NCI-H1092 (cell line): ENCODE results near the gene XPOT.

Experiments
- DNase-seq: peaks from one replicate; lab custom pipeline; 2025; lab: John Stamatoyannopoulos, UW

Gene XPOT

GRCh38 chr12:64469455-64470142, 65.4 kb downstream of the XPOT start:
- DNase-seq = no peak

GRCh38 chr12:64470495-64470894, 66.3 kb downstream of the XPOT start:
- DNase-seq = no peak

GRCh38 chr12:64473176-64473575, 69.0 kb downstream of the XPOT start:
- DNase-seq = no peak

- DNase-seq = no peak
These were observed 71.3 kb downstream of the XPOT start for GRCh38 chr12:64475518-64475917.

GRCh38 chr12:64476844-64477243, 72.7 kb downstream of the XPOT start:
- DNase-seq = no peak

- no peak for DNase-seq
These were observed 74.5 kb downstream of the XPOT start for GRCh38 chr12:64478661-64479060.

GRCh38 chr12:64480148-64480547, 76.0 kb downstream of the XPOT start:
- no peak for DNase-seq

- DNase-seq = no peak
These were observed 82.5 kb downstream of the XPOT start for GRCh38 chr12:64486657-64487056.

GRCh38 chr12:64491718-64492117, 87.5 kb downstream of the XPOT start:
- DNase-seq = no peak

GRCh38 chr12:64493513-64493912, 89.3 kb downstream of the XPOT start:
- no peak for DNase-seq

GRCh38 chr12:64494998-64495729, 91.0 kb downstream of the XPOT start:
- no peak for DNase-seq

- no peak for DNase-seq
These were observed 92.7 kb downstream of the XPOT start for GRCh38 chr12:64496839-64497400.

- no peak for DNase-seq
These were observed 93.3 kb downstream of the XPOT start for GRCh38 chr12:64497484-64497883.

- no peak for DNase-seq
These were observed 93.7 kb downstream of the XPOT start for GRCh38 chr12:64497903-64498302.

- DNase-seq = no peak
These were observed 96.2 kb downstream of the XPOT start for GRCh38 chr12:64500394-64500793.
